ENCODE results near the gene LRRK1.

LRRK1 gene

DNA sequence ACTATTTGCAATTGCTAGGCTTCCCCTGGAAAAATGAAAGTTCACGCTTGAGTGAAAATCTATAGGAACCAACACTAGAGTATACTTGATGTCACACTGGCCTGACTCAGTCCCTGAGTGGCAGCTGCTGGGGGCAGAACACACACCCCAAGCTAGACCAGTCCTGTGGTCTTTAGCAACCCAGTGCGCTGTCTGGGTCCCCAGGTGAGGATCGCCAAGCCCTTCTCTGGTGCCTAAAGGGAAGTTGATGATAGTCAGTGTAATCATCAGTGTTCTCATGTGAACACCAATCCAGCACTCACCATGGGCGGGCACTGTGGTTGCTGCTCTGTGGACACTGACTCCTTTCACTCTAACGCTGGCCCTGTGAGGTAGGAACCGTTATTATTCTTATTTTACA lies 28.3 kb upstream of the LRRK1 start:
- no peak for DNase-seq (ENCODE audit: low spot score)

DNA sequence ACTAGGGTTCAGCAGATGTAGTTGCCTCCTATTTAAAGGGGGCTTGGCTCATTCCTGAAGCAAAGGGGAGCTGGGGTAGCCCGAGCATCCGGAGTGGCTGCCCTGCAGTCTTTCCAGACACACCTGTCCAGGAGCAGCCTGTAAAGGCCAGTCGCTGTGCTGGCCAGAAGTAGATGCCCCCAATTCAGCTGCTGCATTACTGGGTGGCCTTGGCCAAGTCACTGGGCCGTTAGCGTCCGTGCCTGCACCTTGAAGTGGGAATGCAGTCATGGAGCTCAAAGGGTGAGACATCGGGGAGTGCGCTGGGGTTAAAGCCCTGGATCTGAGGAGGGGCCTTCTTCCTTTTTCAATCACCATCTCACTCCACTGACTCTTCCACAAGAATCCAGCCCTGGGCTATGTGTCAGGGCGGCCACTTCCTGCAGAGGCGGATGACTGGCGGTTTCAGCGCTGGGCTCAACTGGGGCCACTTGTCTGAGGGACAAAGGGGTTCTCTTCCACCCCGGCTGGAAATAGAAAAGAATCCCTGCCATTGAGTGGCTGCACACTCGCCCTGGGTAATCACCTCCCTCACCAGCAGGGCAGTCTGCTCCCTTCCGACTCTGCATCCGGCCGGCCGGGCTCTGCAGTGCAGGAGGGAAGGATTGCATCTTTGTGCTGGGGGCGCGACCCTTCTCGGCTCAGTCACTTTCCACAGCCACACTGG lies 27.7 kb upstream of the LRRK1 start:
- DNase-seq (ENCODE audit: low spot score), result no peak

DNA sequence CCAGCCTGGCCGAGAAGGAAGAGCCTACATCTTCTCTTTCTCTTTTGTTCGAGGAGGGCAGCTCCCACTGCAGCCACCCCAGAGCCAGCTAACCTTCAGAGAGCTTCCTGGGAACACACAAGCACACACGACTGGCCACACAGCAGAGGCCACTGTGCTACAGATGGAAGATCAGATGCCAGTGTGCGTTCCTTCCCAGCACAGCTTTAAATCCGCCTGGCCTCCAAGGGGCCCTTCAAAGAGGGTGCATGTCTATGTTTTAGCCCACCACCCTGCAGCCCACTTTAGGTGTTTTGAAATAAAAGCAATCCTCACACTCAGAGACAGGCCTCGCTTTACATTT lies 27.2 kb upstream of the LRRK1 start:
- no peak for DNase-seq (ENCODE audit: low spot score)

DNA sequence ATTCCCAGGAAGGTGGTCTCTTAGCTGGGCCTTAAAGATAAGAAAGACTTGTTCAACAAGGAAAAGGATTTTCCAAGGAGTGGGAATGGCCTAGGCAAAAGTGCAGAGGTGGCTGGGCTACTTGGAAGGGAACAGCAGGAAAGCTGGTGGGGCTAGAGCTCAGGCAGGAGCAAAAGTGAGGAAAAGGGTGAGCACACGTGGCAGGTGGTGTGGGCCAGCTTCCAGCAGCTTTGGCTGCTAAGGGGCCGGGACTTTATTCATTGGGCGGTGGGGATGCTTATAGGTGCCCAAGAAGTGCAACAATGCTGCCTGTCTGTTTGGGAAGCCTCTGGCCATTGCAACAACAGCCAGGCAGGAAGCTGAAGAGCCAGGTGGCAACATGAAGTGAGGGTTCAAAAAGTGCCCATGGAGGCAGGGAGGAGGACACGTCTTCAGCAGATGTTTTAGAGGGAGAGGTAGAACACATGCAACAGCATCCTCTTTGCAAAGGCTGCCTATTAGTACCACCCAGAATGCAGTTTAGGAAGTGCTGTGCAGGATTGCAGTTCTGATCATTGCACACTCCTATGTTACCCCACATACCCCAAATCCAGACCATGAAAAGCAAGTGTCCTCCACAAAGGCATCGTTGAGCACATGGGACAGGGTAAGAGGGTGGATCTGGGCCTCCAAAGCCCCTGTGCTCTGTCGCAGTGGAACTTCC lies 25.7 kb upstream of the LRRK1 start:
- no peak for DNase-seq (ENCODE audit: low spot score)

DNA sequence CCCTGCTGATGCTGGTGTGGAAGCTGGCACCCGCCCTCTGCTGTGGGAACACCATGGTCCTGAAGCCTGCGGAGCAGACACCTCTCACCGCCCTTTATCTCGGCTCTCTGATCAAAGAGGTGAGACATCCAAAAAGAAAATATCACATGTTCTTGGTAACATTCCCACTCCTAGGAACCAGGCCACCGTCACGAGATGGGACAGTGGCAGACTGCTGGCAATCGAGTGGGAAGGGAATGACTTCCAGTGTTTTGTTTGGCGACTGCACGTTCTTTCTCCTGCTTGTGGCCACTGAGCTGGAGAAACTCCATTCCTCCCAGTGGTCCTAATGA lies 25.2 kb upstream of the LRRK1 start:
- no peak for DNase-seq (ENCODE audit: low spot score)

DNA sequence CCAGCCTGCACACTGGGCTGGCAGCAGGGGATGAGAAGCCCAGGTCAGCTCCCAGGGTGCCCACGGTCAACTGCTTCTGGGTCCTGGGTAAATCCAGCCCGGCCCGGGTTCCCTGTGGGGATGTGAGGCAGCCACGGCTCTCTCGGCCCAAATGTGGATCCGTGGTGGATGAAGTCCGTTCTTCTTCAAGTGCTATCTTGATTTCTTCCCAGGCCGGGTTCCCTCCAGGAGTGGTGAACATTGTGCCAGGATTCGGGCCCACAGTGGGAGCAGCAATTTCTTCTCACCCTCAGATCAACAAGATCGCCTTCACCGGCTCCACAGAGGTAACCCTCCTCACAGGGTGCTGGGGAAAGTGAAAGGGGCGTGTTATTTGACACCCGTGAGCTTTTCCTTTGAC lies 23.4 kb upstream of the LRRK1 start:
- DNase-seq (ENCODE audit: low spot score), result no peak

DNA sequence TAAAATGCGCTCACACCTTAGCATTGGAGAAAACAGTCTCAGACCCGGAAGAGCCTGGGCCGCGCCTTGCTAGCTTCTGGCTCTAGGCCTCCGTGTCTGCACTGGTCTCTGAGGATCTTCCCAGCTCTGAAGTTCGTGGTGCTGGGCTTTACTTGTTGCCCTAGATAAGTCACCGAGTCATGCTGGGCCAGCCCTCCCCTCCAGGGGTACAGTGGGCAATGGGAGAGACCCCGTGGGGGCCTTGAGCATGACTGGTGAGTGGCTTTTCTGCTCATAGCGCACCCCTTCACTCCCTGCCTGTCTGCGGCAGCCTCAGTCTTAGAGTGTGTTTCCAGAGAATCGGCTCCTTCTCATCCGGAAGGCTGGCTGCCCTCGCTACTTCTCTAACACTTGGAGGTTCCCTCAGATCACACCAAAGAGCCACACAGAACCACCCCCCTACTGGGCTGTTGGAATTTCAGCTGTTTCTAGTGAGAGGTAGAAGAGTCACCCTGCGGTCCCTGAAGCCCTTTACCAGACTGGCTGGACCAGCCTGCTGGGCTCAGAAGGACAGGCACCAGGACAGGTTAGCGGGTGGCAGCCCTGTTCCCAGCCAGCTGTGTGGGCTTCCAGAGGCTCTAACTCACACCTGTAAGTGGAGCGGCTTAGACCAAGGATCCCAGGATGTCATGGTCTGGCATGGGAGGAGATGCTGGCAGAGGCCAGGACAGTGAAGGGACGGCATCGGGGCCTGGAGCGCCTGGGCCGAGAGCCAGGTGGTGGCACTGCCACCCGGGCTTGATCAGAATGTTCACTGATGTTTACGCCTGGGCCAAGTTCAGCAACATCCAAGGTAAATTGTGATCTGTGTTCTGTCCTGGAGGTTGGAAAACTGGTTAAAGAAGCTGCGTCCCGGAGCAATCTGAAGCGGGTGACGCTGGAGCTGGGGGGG lies 21.7 kb upstream of the LRRK1 start:
- no peak for DNase-seq (ENCODE audit: low spot score)

DNA sequence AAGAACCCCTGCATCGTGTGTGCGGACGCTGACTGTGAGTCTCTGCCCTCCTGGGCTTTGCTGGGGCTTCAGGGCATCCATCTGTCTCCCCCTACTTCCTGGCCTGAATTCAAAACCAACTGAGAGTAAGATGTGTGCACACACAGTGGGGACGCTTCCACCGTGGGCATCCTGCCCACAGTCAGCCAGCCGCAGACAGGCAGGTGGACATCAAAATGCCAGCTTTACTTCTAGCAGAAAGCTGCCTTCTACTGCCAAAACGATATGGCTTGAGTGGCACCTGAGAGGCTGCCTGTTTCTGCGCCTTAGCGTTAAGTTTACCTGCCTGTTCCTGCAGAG lies 21.0 kb upstream of the LRRK1 start:
- DNase-seq (ENCODE audit: low spot score), result no peak

DNA sequence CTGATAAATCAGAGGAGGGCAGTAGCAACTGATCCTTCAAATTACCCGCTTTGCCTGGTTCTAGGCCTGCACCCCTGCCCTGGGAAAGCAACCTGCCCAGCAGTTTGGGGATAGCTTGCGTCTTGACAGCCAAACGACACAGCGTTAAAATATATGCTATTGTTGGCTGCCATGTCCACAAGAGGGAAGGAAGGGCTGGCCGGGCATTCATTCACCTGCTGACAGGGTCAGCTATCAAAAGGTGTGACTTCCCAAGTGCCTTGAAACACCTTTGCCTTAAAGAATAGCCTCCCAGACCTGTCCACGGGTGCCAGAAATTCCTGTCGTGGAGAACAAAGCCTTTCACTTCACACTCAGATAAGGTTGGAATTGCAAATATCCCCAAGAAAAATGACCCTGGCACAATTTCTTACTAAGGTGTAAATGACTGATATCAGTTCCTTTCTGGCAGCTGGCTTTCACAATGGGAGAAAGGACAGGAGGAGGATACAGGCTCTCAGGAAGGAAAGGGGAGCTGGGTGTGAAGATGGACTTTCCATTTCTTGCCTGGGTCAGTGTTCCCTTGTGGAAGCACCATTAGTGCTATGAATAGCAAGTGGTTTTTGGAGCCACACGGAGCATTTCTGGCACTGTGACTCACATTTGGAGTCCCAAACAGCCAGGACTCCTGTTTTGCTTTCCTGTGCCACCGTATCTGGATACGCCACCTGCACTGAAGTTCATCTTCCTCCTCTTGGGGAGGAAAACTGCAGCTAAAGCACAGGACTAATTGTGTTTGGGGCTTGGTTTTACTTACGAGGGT lies 20.3 kb upstream of the LRRK1 start:
- no peak for DNase-seq (ENCODE audit: low spot score)

DNA sequence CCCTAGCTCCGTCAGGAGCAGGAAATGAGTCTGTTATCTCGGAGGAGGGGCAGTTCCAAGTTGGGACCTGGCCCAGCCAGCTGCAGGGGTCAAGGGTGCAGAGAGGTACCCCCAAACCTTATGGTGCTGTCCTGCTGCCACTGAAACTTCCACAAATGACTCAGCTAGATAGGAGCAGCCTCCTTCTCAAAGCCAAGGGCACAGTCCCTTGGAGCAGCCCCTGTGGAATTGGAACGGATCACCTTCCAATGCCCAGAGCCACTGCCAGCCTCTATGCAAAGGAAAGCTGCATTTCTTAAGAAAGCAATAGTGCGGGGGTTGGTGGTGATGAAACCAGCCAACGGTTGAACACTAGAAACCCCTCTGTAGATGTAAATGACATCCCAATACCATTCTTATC lies 19.6 kb upstream of the LRRK1 start:
- no peak for DNase-seq (ENCODE audit: low spot score)

DNA sequence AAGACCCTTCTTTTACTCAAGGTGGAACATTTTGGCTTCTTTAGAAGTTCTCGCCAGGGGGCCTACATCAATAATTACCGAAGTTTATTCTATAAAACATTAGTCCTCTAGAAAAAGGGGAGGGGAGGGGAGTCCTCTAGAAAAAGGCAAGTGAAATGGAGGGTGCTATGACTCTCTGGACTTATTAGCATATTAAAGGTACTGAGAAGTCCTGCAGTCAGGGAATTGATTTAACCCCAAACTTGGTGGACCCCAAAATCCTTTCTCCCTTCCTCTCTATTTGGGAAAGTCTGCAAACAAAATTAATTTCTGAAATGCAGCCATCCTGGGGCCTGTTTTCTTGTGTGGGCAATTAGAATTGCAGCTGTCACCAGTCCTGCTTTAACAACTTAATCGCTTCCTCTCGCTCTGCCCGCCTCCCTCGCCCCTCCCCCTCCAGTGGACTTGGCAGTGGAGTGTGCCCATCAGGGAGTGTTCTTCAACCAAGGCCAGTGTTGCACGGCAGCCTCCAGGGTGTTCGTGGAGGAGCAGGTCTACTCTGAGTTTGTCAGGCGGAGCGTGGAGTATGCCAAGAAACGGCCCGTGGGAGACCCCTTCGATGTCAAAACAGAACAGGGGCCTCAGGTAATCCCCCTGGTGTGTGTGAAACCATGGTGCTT lies 18.9 kb upstream of the LRRK1 start:
- no peak for DNase-seq (ENCODE audit: low spot score)

DNA sequence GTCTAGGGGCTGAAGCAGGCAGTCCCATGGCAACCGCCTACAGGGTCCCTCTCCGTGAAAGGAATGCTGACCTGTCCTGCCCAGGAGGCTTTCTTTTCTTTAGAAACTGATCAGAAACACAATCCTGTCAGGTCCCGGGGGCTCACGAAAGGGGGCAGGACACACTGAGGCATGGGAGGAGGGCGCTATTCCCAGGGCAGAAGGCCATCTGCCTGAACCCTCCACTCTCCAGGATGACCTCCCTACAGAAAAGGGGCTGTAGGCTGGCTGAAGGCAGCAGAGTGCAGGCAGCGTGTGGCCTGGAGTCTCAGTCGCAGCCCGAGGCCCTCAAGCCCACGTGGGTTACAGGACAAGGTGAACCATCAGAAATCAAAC lies 18.4 kb upstream of the LRRK1 start:
- no peak for DNase-seq (ENCODE audit: low spot score)

DNA sequence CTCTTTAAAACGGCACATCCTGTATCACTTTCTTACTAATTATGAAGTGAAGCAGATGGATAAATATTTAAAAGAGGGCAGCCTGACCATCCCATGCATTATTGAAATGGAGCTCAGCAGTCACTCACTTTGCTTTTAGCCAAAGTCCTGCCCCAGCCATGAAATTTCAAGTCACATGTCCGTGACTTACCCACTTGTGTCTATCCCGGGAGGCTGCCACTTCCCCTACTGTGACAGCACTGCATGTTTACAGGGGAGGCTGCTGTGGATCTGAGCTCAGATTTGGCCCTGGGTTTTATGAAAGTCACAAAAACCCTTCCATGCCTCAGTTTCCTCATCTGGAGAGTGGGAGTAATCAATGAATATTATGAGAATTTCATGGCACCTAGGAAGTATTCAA lies 17.9 kb upstream of the LRRK1 start:
- no peak for DNase-seq (ENCODE audit: low spot score)

DNA sequence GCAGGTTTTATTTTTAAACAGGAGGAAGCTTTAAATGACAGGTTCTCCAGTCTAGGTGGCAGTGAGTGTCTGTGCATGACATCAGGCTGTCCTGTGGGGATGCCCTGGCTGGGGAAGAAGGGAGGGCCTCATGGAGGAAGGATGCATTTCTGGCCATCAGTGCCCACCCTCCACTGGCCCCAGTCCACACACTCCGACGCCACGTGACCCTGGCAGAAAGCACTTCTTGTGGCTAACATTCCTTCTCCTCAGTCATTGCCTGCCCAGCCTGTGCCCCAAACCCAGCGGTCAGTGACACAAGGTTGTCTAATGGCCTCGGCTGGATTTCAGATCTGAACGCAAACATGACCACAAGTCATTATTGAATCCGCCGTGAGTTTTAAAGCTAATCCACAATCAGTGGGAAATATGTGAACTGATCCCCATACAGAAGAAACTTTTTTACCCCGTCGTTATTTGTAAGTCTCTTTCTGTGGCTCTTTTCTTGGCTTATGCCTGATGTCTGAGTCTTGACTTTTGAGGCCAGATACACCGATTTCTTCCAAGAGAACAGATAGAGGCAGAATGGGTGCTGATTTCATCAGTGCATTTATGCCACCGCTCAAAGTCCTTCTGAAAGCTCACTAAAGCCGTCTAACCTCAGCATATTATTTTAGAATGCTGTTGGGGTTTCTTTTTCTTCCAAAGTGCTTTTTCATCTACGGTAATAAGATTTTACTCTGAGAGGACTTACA lies 17.3 kb upstream of the LRRK1 start:
- no peak for DNase-seq (ENCODE audit: low spot score)

DNA sequence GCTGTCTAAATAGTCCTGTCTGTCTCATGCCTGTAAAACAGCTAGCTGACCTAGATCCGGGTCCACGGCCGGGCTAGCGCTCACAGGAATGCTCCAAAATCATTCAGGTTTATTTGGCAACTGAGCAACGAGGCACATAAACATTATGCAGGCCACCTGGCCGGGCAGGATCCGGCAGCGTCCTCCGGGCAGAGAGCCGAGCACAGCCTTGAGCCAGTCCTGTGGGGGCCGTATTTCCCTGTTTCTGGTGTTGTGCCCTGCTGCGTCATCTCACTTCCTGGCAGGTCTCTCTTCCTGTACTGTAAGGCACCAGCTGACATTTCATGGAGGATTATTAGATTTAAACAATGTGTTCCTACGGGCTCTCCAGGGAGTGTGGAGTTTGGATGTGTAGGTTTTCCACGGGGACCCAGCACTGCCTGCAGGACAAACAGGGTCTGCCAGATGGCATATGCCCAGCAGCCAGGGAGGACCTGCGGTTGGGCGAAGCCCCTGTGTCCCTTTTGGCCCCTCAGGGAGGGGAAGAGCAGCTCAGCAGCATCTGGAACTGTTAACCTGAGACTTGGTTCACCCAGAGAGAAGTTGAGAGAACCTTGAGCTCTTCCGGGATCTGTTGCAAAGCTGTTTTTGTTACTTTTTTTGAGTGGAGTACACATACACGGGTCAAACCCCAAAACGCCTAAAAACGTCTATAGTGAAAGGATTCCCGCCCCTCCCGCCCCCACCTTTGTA lies 16.6 kb upstream of the LRRK1 start:
- no peak for DNase-seq (ENCODE audit: low spot score)

DNA sequence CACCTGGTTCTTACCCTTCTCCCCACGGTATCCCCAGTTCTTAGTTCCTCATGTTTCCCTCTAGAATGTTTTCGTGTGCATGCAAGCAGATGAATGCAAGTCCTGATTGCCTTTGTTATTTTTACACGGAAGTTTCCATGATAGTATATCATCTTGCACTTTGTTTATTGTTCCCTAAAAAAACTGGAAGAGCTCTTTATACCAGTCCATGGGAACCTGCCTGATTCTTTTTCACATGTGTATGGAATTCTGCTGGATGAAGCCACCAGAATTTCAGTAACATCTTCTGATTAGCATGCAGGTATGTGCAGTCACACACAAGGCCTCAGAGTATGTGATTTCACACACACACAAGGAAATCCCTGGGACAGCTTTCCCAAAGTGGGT lies 16.0 kb upstream of the LRRK1 start:
- no peak for DNase-seq (ENCODE audit: low spot score)

DNA sequence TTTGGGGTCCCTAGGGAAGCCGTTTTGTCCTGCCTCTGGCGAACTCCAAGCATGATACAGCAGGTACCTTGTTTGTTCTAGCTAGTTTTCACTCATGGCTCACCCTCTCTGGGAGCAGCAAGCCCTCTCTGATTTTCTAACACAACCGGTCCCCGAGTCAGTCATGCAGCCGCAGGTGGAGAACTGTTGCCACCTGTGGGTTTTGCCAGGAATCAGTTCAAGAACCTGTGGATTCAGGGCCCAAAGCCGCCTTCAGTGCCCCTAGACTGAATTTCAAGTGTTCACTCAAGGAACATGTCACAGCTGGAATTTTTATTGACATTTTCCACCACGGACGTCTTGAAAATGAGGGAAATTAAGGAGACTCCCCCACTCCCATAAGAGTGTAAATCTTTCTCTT lies 13.3 kb upstream of the LRRK1 start:
- no peak for DNase-seq (ENCODE audit: low spot score)

DNA sequence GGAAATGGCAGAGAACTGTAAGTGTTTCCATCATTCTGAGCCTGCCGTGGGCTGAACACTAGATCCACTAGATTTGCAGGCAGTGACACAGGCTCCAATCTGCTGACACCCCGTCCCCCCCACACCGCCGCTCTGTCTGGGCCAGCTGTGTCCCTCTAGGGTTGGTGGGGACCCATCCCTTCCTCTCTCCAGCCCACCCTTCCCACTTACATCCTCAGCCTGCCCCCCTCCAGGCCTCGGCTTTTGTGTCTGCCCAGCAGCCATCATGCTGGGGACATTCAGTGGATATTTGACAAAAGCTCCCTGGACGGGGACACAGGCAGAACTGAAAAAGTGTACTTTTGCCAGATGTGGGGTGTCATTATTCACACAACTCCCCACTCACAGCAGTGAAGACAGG lies 10.7 kb upstream of the LRRK1 start:
- DNase-seq (ENCODE audit: low spot score), result no peak

DNA sequence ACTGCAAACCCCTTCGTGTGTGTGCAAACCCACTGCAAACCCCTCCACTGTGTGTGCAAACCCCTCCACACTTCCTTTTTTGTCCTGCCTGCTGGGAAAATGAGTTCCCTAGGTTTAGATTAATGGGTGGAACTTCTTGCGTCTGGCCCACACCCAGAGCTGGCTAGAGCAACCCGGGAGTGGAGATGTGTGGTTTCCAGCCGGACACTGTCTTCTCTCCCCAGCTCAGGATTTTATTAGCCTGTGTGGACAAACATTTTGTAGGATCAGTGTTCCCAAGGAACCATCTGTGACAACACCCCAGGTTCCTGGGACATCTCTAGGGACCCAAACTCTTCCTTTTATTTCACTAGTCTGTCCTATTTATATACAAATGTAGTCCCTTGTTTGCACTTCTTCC lies 9.6 kb upstream of the LRRK1 start:
- no peak for DNase-seq (ENCODE audit: low spot score)

Data from hematopoietic multipotent progenitor cell treated with erythropoietin and hydrocortisone succinate and interleukin-3 and kit ligand, for 17 days (in vitro differentiated cells).